Pancreas (tissue), 10 donors: Measurements from ENCODE around the gene ADAMTS9. TPM values are rescaled to one million over a fixed set of nuclear protein-coding genes. Genes with fewer than 3 reads are reported as not detected.
A peak's percentile ranks its signal among the peaks of the same experiment; 100 is the strongest.

Experiments used
- ATAC-seq, 4 donors: fragments of 200-7000 bp; cut with Tn5 transposase; one replicate each; pipeline versions ENCODE4 v1.8.0 to v1.9.1; 2020; ENCODE audit warnings: mild to moderate bottlenecking in 4 of 4, moderate library complexity in 4 of 4
- DNase-seq, 6 donors: peaks; one replicate each; pipeline ENCODE4 v3.0.0-alpha.2; 2020
- FAIRE-seq: peaks from 2 replicates; lab custom pipeline; 2012; peaks lifted over from hg19 to GRCh38; lab: Jason Lieb, UNC
- H3K27ac ChIP-seq, 4 donors: fragments of 200-600 bp; sonication (generic); 1 replicate in 3 of 4; 2 replicates in 1 of 4; pipeline versions ENCODE4 v1.5.0 to v1.8.0; 2020
- H3K27me3 ChIP-seq, 4 donors: fragments of 200-600 bp; one replicate each; pipeline ENCODE4 v1.8.0; 2021
- H3K36me3 ChIP-seq, 3 donors: fragments of 200-600 bp; sonication (generic) in 1 of 3; one replicate each; pipeline versions ENCODE4 v1.5.0 to v1.8.0; 2020 to 2021
- H3K4me1 ChIP-seq, 3 donors: fragments of 200-600 bp; one replicate each; pipeline ENCODE4 v1.8.0; 2021
- H3K4me3 ChIP-seq, 4 donors: fragments of 200-600 bp; sonication (generic) in 2 of 4; one replicate each; pipeline versions ENCODE4 v1.5.0 to v1.8.0; 2020 to 2021
- H3K9me3 ChIP-seq, 4 donors: fragments of 200-600 bp; one replicate each; pipeline ENCODE4 v1.8.0; 2021
- WGBS, 2 donors: extraction: QIAGEN DNeasy Blood & Tissue Kit; methylation state at CpG; one replicate each; pipeline ENCODE4 v1.1.7; 2013; 5-methylcytosine and 5-hydroxymethylcytosine counted together
- intact Hi-C, 3 donors: fragments of 100-400 bp; cut with DNase I; formaldehyde crosslinking; loops; one replicate each; pipeline versions ENCODE4 v1.11.1 to v1.14.2; 2022
- polyA plus RNA-seq, 2 donors: library from polyadenylated mRNA; stranded (reverse); fragments of 200-250 nt; gene quantifications; one replicate each; pipeline ENCODE4 v1.2.3, GENCODE V29; 2013
- total RNA-seq, 6 donors: library from RNA; stranded (reverse); fragmentation: NEBNext Ultra II Directional in 4 of 6; extraction: Animal tissue kit (Norgen Biotek cat#: 25700) in 4 of 6; gene quantifications; one replicate each; pipeline versions ENCODE4 v1.2.1 to v1.2.4, GENCODE V29; 2021 to 2023
- TF ChIP-seq, protein P1 (sequence below), 4 donors: fragments of 200-600 bp; sonication (generic) in 3 of 4; IDR thresholded peaks; one replicate each; pipeline versions ENCODE4 v1.5.0 to v1.8.0; 2021; ENCODE audit warnings: antibody characterized with exemption in 4 of 4
- donor health status: healthy with polysubstance abuse.
- donor health status: DM: no; HTN: no; CAD: no; lungs with moderate emphysema.
- donor health status: DM: no; HTN: no; CAD: no.
- donor health status: control.
- donor health status: control.
- donor health status: Bipolar disorder and iron deficiency.
- donor health status: DM: yes; HTN: yes; CAD: no.
- donor health status: DM: no; HTN: no; CAD: no.
- donor health status: DM: no; HTN: no; CAD: no.
- donor health status: DM: yes; HTN: yes; CAD: no.

Gene ADAMTS9
- total and polyA plus RNA-seq, 8 donors = 11.4 to 34.7 (median 16.2) TPM

DNA sequence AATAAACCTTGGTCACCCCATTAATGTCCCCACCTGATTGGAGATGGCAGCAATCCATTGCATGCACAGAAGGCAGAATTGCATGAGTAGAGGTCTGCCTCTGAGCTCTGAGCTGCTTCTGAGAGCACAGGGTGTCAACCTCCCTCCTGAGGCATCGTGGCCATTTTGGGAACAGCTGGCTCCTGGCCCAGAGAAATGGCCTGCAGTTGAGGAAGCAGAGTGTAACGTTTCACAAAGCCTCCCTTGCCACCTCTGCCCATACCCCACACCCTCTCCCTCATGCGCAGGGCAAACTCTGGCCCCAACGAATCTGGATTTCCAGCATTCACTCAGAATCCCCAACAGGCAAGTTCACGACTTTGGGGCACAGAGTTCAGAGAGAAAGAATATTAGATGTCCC is 198.9 kb downstream of the ADAMTS9 start:
- TF ChIP-seq, protein P1, sequence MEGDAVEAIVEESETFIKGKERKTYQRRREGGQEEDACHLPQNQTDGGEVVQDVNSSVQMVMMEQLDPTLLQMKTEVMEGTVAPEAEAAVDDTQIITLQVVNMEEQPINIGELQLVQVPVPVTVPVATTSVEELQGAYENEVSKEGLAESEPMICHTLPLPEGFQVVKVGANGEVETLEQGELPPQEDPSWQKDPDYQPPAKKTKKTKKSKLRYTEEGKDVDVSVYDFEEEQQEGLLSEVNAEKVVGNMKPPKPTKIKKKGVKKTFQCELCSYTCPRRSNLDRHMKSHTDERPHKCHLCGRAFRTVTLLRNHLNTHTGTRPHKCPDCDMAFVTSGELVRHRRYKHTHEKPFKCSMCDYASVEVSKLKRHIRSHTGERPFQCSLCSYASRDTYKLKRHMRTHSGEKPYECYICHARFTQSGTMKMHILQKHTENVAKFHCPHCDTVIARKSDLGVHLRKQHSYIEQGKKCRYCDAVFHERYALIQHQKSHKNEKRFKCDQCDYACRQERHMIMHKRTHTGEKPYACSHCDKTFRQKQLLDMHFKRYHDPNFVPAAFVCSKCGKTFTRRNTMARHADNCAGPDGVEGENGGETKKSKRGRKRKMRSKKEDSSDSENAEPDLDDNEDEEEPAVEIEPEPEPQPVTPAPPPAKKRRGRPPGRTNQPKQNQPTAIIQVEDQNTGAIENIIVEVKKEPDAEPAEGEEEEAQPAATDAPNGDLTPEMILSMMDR (IDR thresholded peaks at IDR 0.05) = no peak
- no peak for FAIRE-seq
- ATAC-seq = no peak
- no peak overlapping the region for H3K4me3 ChIP-seq
- 44 to 52% methylated on average over 5 of the region's 5 CpGs for WGBS, 2 donors
- DNase-seq = no peak
- H3K27me3 ChIP-seq = no peaks in the 10 kb centered on the region
- no peak overlapping the region for H3K27ac ChIP-seq
- H3K9me3 ChIP-seq = no peaks in the 10 kb centered on the region
- no peaks in the 10 kb centered on the region for H3K36me3 ChIP-seq
- intact Hi-C loops = loop anchor here in 1 of 3 donors (5.0 kb wide), 1 partner anchor 462 kb away; no protein-coding TSS in a partner anchor
- no peaks in the 10 kb centered on the region for H3K4me1 ChIP-seq

DNA sequence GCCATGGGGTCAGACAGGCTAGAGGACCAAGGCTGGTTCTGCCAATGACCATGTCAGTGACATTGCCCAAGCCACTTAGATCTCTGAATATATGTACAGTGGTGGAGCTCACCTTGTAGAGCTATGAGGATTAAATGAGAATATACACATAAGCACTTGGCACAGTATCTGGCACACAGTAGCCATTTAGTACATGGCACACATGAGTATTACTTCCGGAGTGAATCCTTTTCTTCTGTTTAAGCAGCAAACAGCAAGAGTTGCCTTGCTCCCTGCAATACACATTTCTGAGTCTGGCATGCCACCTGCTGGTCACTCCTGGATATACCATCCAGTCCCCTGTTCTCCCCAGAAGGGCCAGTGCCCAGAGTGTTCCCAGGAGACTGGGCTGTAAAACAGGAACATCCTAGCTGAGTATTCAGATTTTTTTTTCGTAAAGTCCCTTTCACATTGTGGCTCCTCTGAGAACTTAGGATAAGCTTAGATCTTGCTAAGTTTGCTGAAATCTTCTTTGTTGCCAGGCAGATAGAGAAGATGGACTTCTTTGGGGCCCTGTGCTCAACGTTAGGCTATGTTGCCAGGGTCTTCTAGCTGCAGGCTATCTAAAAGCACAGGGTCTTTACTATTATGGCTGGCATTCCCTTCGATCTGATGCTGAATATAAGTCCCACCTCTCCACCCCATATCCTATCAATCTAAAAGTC is 203.4 kb downstream of the ADAMTS9 start:
- Histone ChIP-seq H3K4me3 (no peak overlapping the region), H3K9me3 (no peaks in the 10 kb centered on the region), H3K4me1 (no peaks in the 10 kb centered on the region), H3K27me3 (no peaks in the 10 kb centered on the region), H3K27ac (no peak overlapping the region), H3K36me3 (no peaks in the 10 kb centered on the region)
- FAIRE-seq (peak; percentile 54), DNase-seq (peak; percentile 62 to 88 (median 81)), ATAC-seq (peak; percentile 82 to 97 (median 96))
- intact Hi-C loops = loop anchor here in 1 of 3 donors (5.0 kb wide), 1 partner anchor 457 kb away; no protein-coding TSS in a partner anchor
- WGBS, 2 donors = 20 to 27% methylated on average over 4 of the region's 4 CpGs
- TF ChIP-seq, protein P1 (IDR thresholded peaks at IDR 0.05) = peak; percentile 69 to 84 (median 81)

DNA sequence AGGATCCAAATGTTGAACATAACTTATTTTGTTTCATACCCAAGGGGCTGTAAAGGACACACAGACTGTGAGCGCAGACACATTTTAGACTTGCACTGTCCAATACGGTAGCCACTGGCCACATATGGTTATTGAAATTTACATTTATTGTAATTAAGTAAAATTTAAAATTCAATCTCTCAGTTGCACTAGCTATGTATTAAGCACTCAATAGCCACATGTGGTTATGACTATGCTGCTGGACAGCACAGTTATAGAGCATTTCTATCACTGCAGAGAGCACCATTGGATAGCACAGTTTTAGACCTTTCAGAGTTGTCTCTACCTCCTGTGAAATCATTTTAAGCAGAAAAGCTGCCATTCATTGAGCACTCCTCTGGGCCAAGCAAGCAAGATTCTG is 204.3 kb downstream of the ADAMTS9 start:
- Histone ChIP-seq H3K36me3 (no peaks in the 10 kb centered on the region), H3K4me3 (no peak overlapping the region), H3K27me3 (no peaks in the 10 kb centered on the region), H3K9me3 (no peaks in the 10 kb centered on the region), H3K27ac (no peak overlapping the region), H3K4me1 (no peaks in the 10 kb centered on the region)
- intact Hi-C loops = loop anchor here in 1 of 3 donors (5.0 kb wide), 1 partner anchor 456 kb away; no protein-coding TSS in a partner anchor
- TF ChIP-seq, protein P1 (IDR thresholded peaks at IDR 0.05) = no peak
- FAIRE-seq (no peak), ATAC-seq (no peak), DNase-seq (no peak)
- 87 to 96% methylated on average over 2 of the region's 2 CpGs for WGBS, 2 donors

DNA sequence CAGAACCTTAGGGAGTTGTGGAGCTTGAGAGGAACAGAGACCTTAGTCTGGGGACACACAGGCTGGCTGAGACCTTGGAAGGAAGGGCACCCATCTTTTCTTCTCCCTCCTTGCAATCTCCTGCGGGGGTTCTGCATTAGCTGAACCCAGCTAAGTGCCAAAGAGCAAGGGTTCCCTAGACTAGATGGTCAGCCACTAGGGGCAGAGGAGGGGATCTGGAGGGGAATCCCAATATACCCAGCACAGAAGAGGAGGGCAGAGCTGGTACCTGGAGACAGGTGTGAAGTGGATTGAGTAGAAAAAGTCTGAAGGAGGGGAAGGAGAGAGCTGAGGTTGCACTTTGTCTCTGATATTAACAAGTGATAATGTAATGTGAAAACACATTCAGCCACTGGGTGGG is 212.8 kb downstream of the ADAMTS9 start:
- intact Hi-C loops = no loop called here
- Histone ChIP-seq H3K4me3 (no peak overlapping the region), H3K27ac (no peak overlapping the region), H3K36me3 (no peaks in the 10 kb centered on the region), H3K9me3 (no peaks in the 10 kb centered on the region), H3K27me3 (no peaks in the 10 kb centered on the region), H3K4me1 (no peaks in the 10 kb centered on the region)
- no peak for FAIRE-seq
- no peak for DNase-seq
- ATAC-seq = no peak
- TF ChIP-seq, protein P1 (IDR thresholded peaks at IDR 0.05) = no peak
- 71 to 83% methylated on average over 1 of the region's 1 CpG for WGBS, 2 donors

DNA sequence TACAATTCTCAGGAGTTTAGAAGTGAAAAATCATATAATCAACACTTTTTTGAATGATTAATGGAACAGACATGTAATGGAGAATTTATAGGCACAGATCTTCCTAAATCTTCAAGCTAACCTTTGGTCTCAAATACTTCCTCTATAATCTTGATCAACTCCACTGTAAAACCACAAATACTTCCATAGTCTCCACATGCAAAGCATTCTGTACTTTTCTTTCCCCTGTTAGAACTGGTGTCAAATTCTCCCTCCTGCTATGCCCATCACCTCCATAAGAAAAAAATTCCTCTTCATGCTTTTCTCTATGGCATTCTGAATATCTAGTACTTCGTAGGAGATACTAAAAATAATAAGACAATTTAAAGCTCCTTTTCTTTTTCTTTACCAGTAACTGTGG is 214.3 kb downstream of the ADAMTS9 start:
- Histone ChIP-seq H3K27ac (no peak overlapping the region), H3K36me3 (no peaks in the 10 kb centered on the region), H3K4me1 (no peaks in the 10 kb centered on the region), H3K27me3 (no peaks in the 10 kb centered on the region), H3K9me3 (no peaks in the 10 kb centered on the region), H3K4me3 (no peak overlapping the region)
- TF ChIP-seq, protein P1 (IDR thresholded peaks at IDR 0.05) = no peak
- FAIRE-seq = no peak
- no peak for ATAC-seq
- intact Hi-C loops = no loop called here
- WGBS, 2 donors = 87% methylated on average over 1 of the region's 1 CpG
- DNase-seq = no peak
